ENCODE results near the gene C10orf90. TPM values are rescaled to one million over a fixed set of nuclear protein-coding genes. Genes with fewer than 3 reads are reported as not detected.

Gene C10orf90
- total and polyA plus RNA-seq, 2 donors, result 0.27 to 0.38 TPM

DNA sequence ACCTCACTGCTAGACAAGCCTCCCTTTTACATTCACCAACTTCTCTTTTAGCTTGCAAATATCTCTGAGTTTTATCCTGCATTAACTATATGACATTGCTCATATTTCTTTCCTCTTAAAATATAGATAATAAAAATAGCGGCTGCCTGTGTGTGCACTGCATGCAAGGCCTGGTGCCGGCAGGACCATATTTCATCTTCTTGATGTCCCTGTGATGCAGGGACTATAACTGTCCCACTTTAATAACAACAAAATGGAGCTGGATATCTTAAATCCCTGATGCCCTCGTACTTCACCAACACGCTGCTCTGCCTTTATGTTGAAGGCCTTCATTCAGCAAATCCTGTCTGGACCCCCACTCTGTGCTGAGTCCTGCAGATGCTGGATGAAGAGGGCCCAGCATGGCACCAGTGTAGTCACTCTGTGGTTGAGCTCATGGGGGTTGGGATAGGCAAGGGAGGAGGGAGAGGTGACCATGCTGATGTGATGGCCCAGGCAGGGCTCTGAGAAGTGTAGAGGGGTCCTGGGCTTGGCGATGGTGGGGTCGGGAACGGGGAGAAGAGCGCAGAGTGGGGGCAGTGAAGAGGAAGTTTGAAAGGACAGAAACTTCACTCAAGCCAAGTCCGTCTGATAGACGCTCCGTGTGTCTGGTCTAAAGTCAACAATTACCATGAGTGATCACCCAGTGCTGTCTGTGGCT, 40.4 kb downstream of the C10orf90 start:
- Histone ChIP-seq H3K36me3 (ENCODE audit: control insufficient read depth in 2 of 2, insufficient read depth in 2 of 2, low read length in 1 of 2) (no peaks in the 10 kb centered on the region), H3K4me1 (ENCODE audit: control insufficient read depth in 2 of 2, insufficient read depth in 2 of 2, low read length in 2 of 2) (no peaks in the 10 kb centered on the region), H3K27ac (ENCODE audit: low read depth in 1 of 2, low read length in 1 of 2) (no peak overlapping the region), H3K27me3 (ENCODE audit: control insufficient read depth in 2 of 2, insufficient read depth in 1 of 2, low read length in 1 of 2) (no peaks in the 10 kb centered on the region), H3K4me3 (ENCODE audit: low read length in 2 of 2) (no peak overlapping the region), H3K9me3 (ENCODE audit: control insufficient read depth in 2 of 2, insufficient read depth in 1 of 2, low read length in 1 of 2) (no peaks in the 10 kb centered on the region)
- no peak for DNase-seq (ENCODE audit: low read depth in 6 of 9, low spot score in 9 of 9)
- WGBS, result 95% methylated on average over 11 of the region's 11 CpGs

DNA sequence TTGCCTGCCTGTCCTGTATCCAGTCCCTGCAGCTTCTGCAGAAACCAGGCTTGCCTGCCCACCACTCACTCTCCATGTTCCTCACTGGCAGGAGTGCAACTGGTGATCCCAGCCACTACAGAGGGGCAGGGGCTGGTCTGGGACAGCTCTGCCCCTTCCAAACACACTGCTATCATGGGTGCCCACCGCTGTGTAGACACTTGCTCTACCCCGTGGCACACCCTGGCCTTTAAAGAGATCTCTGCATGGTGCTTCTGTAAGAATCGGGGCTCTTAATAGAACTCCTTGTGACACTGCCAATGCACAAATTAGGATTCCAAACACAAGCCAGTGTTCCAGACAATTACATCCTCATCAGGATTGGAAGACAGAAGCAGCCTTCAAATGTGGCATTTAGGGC, 41.7 kb downstream of the C10orf90 start:
- 90% methylated on average over 3 of the region's 3 CpGs for WGBS
- DNase-seq (ENCODE audit: low read depth in 6 of 9, low spot score in 9 of 9), result no peak
- H3K27me3 ChIP-seq (ENCODE audit: control insufficient read depth in 2 of 2, insufficient read depth in 1 of 2, low read length in 1 of 2), result no peaks in the 10 kb centered on the region
- no peaks in the 10 kb centered on the region for H3K4me1 ChIP-seq (ENCODE audit: control insufficient read depth in 2 of 2, insufficient read depth in 2 of 2, low read length in 2 of 2)
- H3K36me3 ChIP-seq (ENCODE audit: control insufficient read depth in 2 of 2, insufficient read depth in 2 of 2, low read length in 1 of 2), result no peaks in the 10 kb centered on the region
- H3K4me3 ChIP-seq (ENCODE audit: low read length in 2 of 2), result no peak overlapping the region
- no peak overlapping the region for H3K27ac ChIP-seq (ENCODE audit: low read depth in 1 of 2, low read length in 1 of 2)
- no peaks in the 10 kb centered on the region for H3K9me3 ChIP-seq (ENCODE audit: control insufficient read depth in 2 of 2, insufficient read depth in 1 of 2, low read length in 1 of 2)

DNA sequence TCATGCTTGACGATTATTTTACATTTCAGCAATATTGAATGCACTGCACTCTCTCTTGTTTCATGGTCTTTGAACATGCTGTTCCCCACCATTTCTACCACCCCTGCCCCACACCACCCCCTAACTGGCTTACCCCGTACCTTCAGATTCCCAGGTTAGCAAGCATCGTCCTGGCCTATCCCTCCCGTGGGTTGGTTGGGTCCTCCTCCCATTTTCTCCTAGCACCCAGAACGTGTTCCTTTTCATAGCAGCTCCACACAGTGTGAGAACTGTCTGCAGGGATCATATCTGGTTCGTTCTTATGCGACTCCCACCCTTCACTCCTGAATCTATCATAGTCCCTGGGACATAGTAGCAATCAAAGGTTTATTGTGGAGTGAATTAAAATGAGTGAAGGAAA, 48.6 kb downstream of the C10orf90 start:
- H3K27ac ChIP-seq (ENCODE audit: low read depth in 1 of 2, low read length in 1 of 2), result no peak overlapping the region
- H3K27me3 ChIP-seq (ENCODE audit: control insufficient read depth in 2 of 2, insufficient read depth in 1 of 2, low read length in 1 of 2), result no peaks in the 10 kb centered on the region
- WGBS, result 89% methylated on average over 7 of the region's 7 CpGs
- no peaks in the 10 kb centered on the region for H3K4me1 ChIP-seq (ENCODE audit: control insufficient read depth in 2 of 2, insufficient read depth in 2 of 2, low read length in 2 of 2)
- no peaks in the 10 kb centered on the region for H3K36me3 ChIP-seq (ENCODE audit: control insufficient read depth in 2 of 2, insufficient read depth in 2 of 2, low read length in 1 of 2)
- H3K4me3 ChIP-seq (ENCODE audit: low read length in 2 of 2), result no peak overlapping the region
- DNase-seq (ENCODE audit: low read depth in 6 of 9, low spot score in 9 of 9), result no peak
- no peaks in the 10 kb centered on the region for H3K9me3 ChIP-seq (ENCODE audit: control insufficient read depth in 2 of 2, insufficient read depth in 1 of 2, low read length in 1 of 2)

DNA sequence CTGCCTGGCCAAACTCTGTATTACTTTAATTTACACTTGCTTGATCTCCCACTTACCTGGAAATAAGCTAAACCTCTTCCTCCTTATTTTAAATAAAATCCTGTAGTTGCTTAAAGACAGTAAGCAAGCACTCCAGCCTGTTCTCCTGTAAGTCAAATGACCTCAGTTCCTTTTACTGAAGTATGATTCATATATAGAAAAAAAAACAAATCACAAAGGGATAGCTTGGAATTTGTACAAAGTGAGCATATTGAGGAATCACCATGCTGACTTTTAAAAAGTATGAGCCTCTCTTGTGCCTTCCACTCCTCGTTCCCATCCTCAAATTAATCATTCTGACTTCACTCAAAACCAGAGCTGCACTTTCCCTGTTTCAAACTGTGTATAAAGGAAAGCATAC, 52.0 kb downstream of the C10orf90 start:
- no peaks in the 10 kb centered on the region for H3K27me3 ChIP-seq (ENCODE audit: control insufficient read depth in 2 of 2, insufficient read depth in 1 of 2, low read length in 1 of 2)
- 80% methylated on average over 1 of the region's 1 CpG for WGBS

DNA sequence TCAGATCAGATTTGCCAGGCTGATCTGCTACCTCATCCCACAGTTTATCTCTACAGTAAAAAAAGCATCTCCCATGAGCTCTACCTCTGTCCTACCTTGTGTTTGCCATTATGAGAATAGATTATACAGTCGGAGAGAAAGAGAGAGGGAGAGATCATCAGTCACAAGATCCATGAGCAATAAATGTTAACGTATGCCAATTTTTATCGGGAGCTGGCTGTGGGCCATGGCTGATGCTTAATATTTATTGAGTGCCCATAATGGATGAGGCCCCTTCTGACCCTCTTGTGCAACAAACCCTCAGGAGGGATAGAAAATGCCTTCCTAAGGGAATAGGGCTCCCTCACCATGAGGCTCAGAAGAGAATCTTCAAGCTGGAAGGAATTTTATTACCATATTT, 52.8 kb downstream of the C10orf90 start:
- no peaks in the 10 kb centered on the region for H3K36me3 ChIP-seq (ENCODE audit: control insufficient read depth in 2 of 2, insufficient read depth in 2 of 2, low read length in 1 of 2)
- 98% methylated on average over 3 of the region's 3 CpGs for WGBS
- H3K4me1 ChIP-seq (ENCODE audit: control insufficient read depth in 2 of 2, insufficient read depth in 2 of 2, low read length in 2 of 2), result no peaks in the 10 kb centered on the region
- no peak overlapping the region for H3K4me3 ChIP-seq (ENCODE audit: low read length in 2 of 2)
- H3K9me3 ChIP-seq (ENCODE audit: control insufficient read depth in 2 of 2, insufficient read depth in 1 of 2, low read length in 1 of 2), result no peaks in the 10 kb centered on the region
- no peak for DNase-seq (ENCODE audit: low read depth in 6 of 9, low spot score in 9 of 9)
- H3K27me3 ChIP-seq (ENCODE audit: control insufficient read depth in 2 of 2, insufficient read depth in 1 of 2, low read length in 1 of 2), result no peaks in the 10 kb centered on the region
- H3K27ac ChIP-seq (ENCODE audit: low read depth in 1 of 2, low read length in 1 of 2), result no peak overlapping the region

More for the DNA sequence above, 52.0 kb downstream of the C10orf90 start:
- H3K4me1 ChIP-seq (ENCODE audit: control insufficient read depth in 2 of 2, insufficient read depth in 2 of 2, low read length in 2 of 2), result no peaks in the 10 kb centered on the region
- DNase-seq (ENCODE audit: low read depth in 6 of 9, low spot score in 9 of 9), result no peak
- H3K36me3 ChIP-seq (ENCODE audit: control insufficient read depth in 2 of 2, insufficient read depth in 2 of 2, low read length in 1 of 2), result no peaks in the 10 kb centered on the region
- H3K9me3 ChIP-seq (ENCODE audit: control insufficient read depth in 2 of 2, insufficient read depth in 1 of 2, low read length in 1 of 2), result no peaks in the 10 kb centered on the region
- no peak overlapping the region for H3K4me3 ChIP-seq (ENCODE audit: low read length in 2 of 2)
- no peak overlapping the region for H3K27ac ChIP-seq (ENCODE audit: low read depth in 1 of 2, low read length in 1 of 2)

DNA sequence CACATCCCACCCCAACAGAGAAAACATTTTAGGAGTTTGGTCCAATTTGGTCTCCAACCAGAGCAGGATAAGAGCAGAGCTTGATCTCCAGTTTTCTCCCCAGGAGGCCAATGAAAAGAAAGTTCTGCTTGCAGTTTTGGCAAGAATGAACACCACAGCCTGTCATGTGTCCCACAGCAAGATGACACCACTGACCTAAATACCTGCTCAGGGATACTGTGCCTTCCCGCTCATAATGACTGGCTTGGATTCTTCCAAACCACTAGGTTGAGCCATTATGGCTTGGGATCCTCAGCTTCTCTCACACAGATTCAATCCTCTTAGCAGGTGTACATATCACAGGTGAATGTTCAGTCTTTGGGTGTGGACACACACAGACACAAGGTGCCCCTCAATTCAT, 53.3 kb downstream of the C10orf90 start:
- H3K36me3 ChIP-seq (ENCODE audit: control insufficient read depth in 2 of 2, insufficient read depth in 2 of 2, low read length in 1 of 2), result no peaks in the 10 kb centered on the region
- no peak overlapping the region for H3K27ac ChIP-seq (ENCODE audit: low read depth in 1 of 2, low read length in 1 of 2)
- WGBS, result 98% methylated on average over 1 of the region's 1 CpG
- no peaks in the 10 kb centered on the region for H3K9me3 ChIP-seq (ENCODE audit: control insufficient read depth in 2 of 2, insufficient read depth in 1 of 2, low read length in 1 of 2)
- no peaks in the 10 kb centered on the region for H3K4me1 ChIP-seq (ENCODE audit: control insufficient read depth in 2 of 2, insufficient read depth in 2 of 2, low read length in 2 of 2)
- no peak for DNase-seq (ENCODE audit: low read depth in 6 of 9, low spot score in 9 of 9)
- H3K4me3 ChIP-seq (ENCODE audit: low read length in 2 of 2), result no peak overlapping the region
- H3K27me3 ChIP-seq (ENCODE audit: control insufficient read depth in 2 of 2, insufficient read depth in 1 of 2, low read length in 1 of 2), result no peaks in the 10 kb centered on the region

DNA sequence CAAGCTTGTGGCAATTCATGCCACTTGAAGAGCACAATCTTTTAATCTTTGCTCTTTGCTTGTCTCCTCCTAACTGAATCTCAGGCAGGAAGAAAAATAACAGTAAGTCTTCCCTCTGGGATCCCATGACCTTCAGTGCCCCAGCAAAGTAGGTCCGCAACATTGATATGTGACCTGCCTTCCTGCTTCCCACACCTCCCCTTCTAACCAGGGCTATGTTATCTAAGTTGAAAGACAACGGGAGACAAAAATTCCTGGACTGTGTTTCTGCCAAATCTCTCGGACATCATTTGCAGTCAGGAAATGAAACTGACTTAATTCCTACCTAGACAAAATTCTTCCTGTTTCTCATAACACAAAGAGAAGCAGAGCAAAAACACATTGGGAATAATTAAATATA, 53.8 kb downstream of the C10orf90 start:
- DNase-seq (ENCODE audit: low read depth in 6 of 9, low spot score in 9 of 9), result no peak
- no peak overlapping the region for H3K27ac ChIP-seq (ENCODE audit: low read depth in 1 of 2, low read length in 1 of 2)
- H3K36me3 ChIP-seq (ENCODE audit: control insufficient read depth in 2 of 2, insufficient read depth in 2 of 2, low read length in 1 of 2), result no peaks in the 10 kb centered on the region
- H3K4me3 ChIP-seq (ENCODE audit: low read length in 2 of 2), result no peak overlapping the region
- 84% methylated on average over 3 of the region's 3 CpGs for WGBS
- H3K9me3 ChIP-seq (ENCODE audit: control insufficient read depth in 2 of 2, insufficient read depth in 1 of 2, low read length in 1 of 2), result no peaks in the 10 kb centered on the region
- no peaks in the 10 kb centered on the region for H3K27me3 ChIP-seq (ENCODE audit: control insufficient read depth in 2 of 2, insufficient read depth in 1 of 2, low read length in 1 of 2)
- no peaks in the 10 kb centered on the region for H3K4me1 ChIP-seq (ENCODE audit: control insufficient read depth in 2 of 2, insufficient read depth in 2 of 2, low read length in 2 of 2)

DNA sequence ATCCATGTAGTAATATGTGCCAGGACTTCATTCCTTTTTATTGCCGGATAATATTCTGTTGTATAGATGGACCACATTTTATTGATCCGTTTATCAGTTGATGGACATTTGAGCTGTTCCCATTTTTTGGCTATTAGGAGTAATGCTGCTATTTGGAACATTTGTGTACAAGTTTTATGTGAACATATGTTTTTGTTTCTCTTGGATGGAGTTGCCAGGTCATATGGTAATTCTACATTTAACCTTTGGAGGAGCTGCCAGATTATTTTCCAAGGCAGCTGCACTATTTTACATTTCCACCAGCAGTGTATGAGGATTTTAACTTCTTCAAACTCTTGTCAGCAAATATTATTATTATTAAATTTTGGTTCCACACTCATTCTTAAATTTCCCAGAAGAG, 59.2 kb downstream of the C10orf90 start:
- DNase-seq (ENCODE audit: low read depth in 6 of 9, low spot score in 9 of 9), result no peak
- Histone ChIP-seq H3K27ac (ENCODE audit: low read depth in 1 of 2, low read length in 1 of 2) (no peak overlapping the region), H3K27me3 (ENCODE audit: control insufficient read depth in 2 of 2, insufficient read depth in 1 of 2, low read length in 1 of 2) (no peaks in the 10 kb centered on the region), H3K36me3 (ENCODE audit: control insufficient read depth in 2 of 2, insufficient read depth in 2 of 2, low read length in 1 of 2) (no peaks in the 10 kb centered on the region), H3K4me1 (ENCODE audit: control insufficient read depth in 2 of 2, insufficient read depth in 2 of 2, low read length in 2 of 2) (no peaks in the 10 kb centered on the region), H3K4me3 (ENCODE audit: low read length in 2 of 2) (no peak overlapping the region), H3K9me3 (ENCODE audit: control insufficient read depth in 2 of 2, insufficient read depth in 1 of 2, low read length in 1 of 2) (no peaks in the 10 kb centered on the region)
- WGBS, result 97% methylated on average over 2 of the region's 2 CpGs

DNA sequence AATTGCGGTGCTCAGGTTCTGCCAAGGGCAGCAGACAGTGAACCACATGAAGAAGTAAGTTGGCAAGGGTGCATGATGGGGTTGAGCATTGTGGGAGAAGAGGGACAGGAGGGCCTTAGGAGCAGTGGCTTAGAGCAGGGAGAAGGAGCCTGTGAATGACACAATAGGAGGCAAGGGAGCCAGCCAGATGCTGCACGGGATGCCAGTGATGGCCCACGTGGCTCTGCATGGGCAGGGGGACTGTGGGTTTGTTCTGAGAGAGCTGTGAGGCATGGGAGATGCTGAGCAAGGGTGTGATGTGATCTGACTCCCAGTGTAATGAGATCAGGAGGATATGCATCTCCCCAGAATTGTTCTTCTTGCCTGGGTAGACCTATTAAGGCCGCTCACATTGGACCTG, 60.9 kb downstream of the C10orf90 start:
- Histone ChIP-seq H3K4me3 (ENCODE audit: low read length in 2 of 2) (no peak overlapping the region), H3K27me3 (ENCODE audit: control insufficient read depth in 2 of 2, insufficient read depth in 1 of 2, low read length in 1 of 2) (no peaks in the 10 kb centered on the region), H3K36me3 (ENCODE audit: control insufficient read depth in 2 of 2, insufficient read depth in 2 of 2, low read length in 1 of 2) (no peaks in the 10 kb centered on the region), H3K27ac (ENCODE audit: low read depth in 1 of 2, low read length in 1 of 2) (no peak overlapping the region), H3K4me1 (ENCODE audit: control insufficient read depth in 2 of 2, insufficient read depth in 2 of 2, low read length in 2 of 2) (no peaks in the 10 kb centered on the region), H3K9me3 (ENCODE audit: control insufficient read depth in 2 of 2, insufficient read depth in 1 of 2, low read length in 1 of 2) (no peaks in the 10 kb centered on the region)
- 78% methylated on average over 4 of the region's 4 CpGs for WGBS
- no peak for DNase-seq (ENCODE audit: low read depth in 6 of 9, low spot score in 9 of 9)

Data from thymus (tissue), 11 donors.